ENCODE measurements around the gene RPS6KB2.

DNA sequence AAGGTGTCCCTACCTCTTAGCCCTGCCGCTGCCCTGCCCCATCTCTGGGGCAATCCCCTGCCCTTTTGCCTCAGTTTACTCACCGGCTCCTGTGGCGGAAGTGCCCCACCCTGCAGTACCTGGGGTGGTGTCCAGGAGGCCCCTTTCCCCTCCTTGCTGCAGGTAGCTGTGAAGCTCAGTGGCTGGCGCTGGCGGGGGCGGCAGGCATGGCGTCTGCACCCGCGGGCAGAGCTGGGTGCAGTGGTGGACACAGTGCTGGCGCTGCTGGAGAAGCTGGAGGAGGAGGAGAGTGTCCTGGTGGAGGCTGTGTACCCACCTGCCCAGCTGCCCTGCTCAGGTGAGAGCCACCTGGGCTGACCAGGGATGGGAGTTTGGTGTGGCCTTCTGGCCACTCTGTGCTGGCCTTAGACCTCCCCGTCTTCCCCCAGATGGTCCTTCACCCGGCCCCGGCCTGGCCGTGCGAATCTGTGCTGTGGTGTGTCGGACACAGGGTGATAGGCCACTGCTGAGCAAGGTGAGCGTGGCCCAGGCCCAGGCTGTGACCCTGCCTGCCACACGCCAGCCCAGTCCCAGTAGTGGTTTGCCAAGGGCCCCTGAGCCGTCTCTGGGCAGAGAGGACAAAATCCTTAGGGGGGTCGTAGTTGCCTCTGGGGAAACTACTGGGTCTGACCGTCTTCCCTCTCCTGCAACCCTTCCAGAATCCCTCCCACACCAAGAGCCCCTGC, 8.8 kb upstream of the RPS6KB2 start:
- TF ChIP-seq CTCF (IDR thresholded peaks at IDR 0.05) (no peak), POLR2A (IDR thresholded peaks at IDR 0.05; ENCODE audit: low read depth) (no peak)
